Left ventricle myocardium inferior (tissue), 1 donor: Measurements from ENCODE around the gene ANKHD1. TPM values are rescaled to one million over a fixed set of nuclear protein-coding genes. Genes with fewer than 3 reads are reported as not detected.
"Not testable (repeated sequence)": the region's sequence is repeated elsewhere in the genome, so short reads cannot be mapped to it uniquely, and the experiment has no call there.

Source experiments
- DNase-seq: peaks from one replicate; pipeline ENCODE4 v3.0.0-alpha.2; 2020
- H3K27ac ChIP-seq: fragments of 200-600 bp; replicated peaks from 2 replicates; pipeline ENCODE4 v1.8.0; 2021
- H3K27me3 ChIP-seq: fragments of 200-600 bp; 2 replicates; pipeline ENCODE4 v1.8.0; 2021; ENCODE audit warnings: low read depth
- H3K36me3 ChIP-seq: fragments of 200-600 bp; 2 replicates; pipeline ENCODE4 v1.8.0; 2021
- H3K4me1 ChIP-seq: fragments of 200-600 bp; 2 replicates; pipeline ENCODE4 v1.8.0; 2021
- H3K4me3 ChIP-seq: fragments of 200-600 bp; 2 replicates; pipeline ENCODE4 v1.8.0; 2021; ENCODE audit warnings: mild to moderate bottlenecking, moderate library complexity
- H3K9me3 ChIP-seq: fragments of 200-600 bp; replicated peaks from 2 replicates; pipeline ENCODE4 v1.8.0; 2021
- CTCF ChIP-seq: fragments of 200-600 bp; IDR thresholded peaks from 2 replicates; pipeline ENCODE4 v1.8.0; 2021; ENCODE audit warnings: antibody characterized with exemption, mild to moderate bottlenecking, borderline replicate concordance
- intact Hi-C: fragments of 100-400 bp; cut with micrococcal nuclease; formaldehyde crosslinking; loops from one replicate; pipeline ENCODE4 v1.11.0; 2022
- total RNA-seq: library from RNA; stranded (reverse); fragmentation: NEBNext Ultra II Directional; extraction: Animal tissue kit (Norgen Biotek cat#: 25700); gene quantifications from one replicate; pipeline ENCODE4 v1.2.1, GENCODE V29; 2021
- donor health status: DM: no; HTN: yes; CAD: no; lungs with severe emphysema.

The ANKHD1 gene
- total RNA-seq, 1 donor from 2014 or later = 58.5 TPM

- no peak for TF ChIP-seq CTCF
- Histone ChIP-seq H3K4me1 (peaks cover 31% of the 10 kb centered on the region), H3K9me3 (no peaks in the 10 kb centered on the region), H3K27ac (no peak overlapping the region), H3K36me3 (no peaks in the 10 kb centered on the region), H3K4me3 (no peak overlapping the region), H3K27me3 (no peaks in the 10 kb centered on the region)
- intact Hi-C loops = no loop called here
- no peak for DNase-seq
Measured at GRCh38 chr5:140429724-140430123, 28.1 kb downstream of the ANKHD1 start.

GRCh38 chr5:140432212-140432611, 30.6 kb downstream of the ANKHD1 start:
- peaks cover 14% of the 10 kb centered on the region for H3K4me1 ChIP-seq
- H3K36me3 ChIP-seq = peaks cover 12% of the 10 kb centered on the region
- no peak overlapping the region for H3K27ac ChIP-seq
- no peak for DNase-seq
- no peak for TF ChIP-seq CTCF
- no peak overlapping the region for H3K4me3 ChIP-seq
- H3K9me3 ChIP-seq = no peaks in the 10 kb centered on the region
- intact Hi-C loops = no loop called here
- no peaks in the 10 kb centered on the region for H3K27me3 ChIP-seq

GRCh38 chr5:140432916-140433315, 31.3 kb downstream of the ANKHD1 start:
- no peak overlapping the region for H3K27ac ChIP-seq
- peaks cover 19% of the 10 kb centered on the region for H3K36me3 ChIP-seq
- no peaks in the 10 kb centered on the region for H3K9me3 ChIP-seq
- no peak for TF ChIP-seq CTCF
- intact Hi-C loops = no loop called here
- H3K4me1 ChIP-seq = peaks cover 14% of the 10 kb centered on the region
- H3K27me3 ChIP-seq = no peaks in the 10 kb centered on the region
- H3K4me3 ChIP-seq = no peak overlapping the region
- DNase-seq = no peak

GRCh38 chr5:140457368-140457767, 55.7 kb downstream of the ANKHD1 start:
- H3K27me3 ChIP-seq, H3K4me3 ChIP-seq, H3K9me3 ChIP-seq, H3K4me1 ChIP-seq, intact Hi-C loops, DNase-seq, H3K27ac ChIP-seq: not testable (repeated sequence)
- peaks cover 38% of the 10 kb centered on the region for H3K36me3 ChIP-seq

DNA sequence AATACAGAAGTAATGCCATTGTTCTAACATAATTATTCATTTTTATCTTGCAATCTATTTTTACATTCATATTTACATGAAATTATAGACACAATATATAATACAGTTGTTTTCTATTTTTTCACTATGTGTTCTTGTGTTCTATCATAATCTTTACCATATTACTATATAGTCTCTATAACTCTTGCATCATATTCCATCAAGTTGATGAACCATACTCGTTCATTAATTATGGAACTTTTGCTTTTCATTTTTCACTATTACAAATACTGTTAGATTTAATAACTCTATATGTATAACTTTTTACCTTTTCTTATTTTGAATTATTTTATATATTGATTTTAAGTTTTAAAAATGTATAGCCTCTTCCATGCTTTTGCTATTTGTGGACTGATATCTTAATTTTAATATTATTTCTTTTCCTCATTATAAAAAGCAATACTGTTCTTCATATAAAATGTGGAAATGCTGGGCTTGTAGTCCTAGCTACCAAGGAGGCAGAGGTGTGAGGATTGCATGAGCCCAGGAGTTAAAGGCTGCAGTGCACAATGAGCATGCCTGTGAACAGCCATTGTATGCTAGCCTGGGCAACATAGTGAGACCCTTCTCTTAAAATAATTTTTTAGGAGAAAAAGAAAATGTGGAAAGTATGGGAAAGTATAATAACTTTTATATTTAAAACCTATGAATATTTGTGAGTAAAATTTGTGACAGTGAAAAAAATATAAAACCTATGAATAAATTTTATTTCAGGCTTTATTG, 65.5 kb downstream of the ANKHD1 start:
- Histone ChIP-seq H3K4me3 (no peak overlapping the region), H3K4me1 (peaks cover 9% of the 10 kb centered on the region), H3K9me3 (no peaks in the 10 kb centered on the region), H3K27ac (no peak overlapping the region), H3K27me3 (no peaks in the 10 kb centered on the region), H3K36me3 (peaks cover 55% of the 10 kb centered on the region)
- intact Hi-C loops = no loop called here
- no peak for DNase-seq
- no peak for TF ChIP-seq CTCF

GRCh38 chr5:140468188-140468587, 66.6 kb downstream of the ANKHD1 start:
- no peak overlapping the region for H3K4me3 ChIP-seq
- intact Hi-C loops = no loop called here
- H3K36me3 ChIP-seq = peaks cover 57% of the 10 kb centered on the region
- H3K27me3 ChIP-seq = no peaks in the 10 kb centered on the region
- H3K9me3 ChIP-seq = no peaks in the 10 kb centered on the region
- DNase-seq = no peak
- no peak for TF ChIP-seq CTCF
- no peak overlapping the region for H3K27ac ChIP-seq
- H3K4me1 ChIP-seq = peaks cover 9% of the 10 kb centered on the region
